ENCODE measurements around the gene ADRB2. TPM values are rescaled to one million over a fixed set of nuclear protein-coding genes. Genes with fewer than 3 reads are reported as not detected.

Gene ADRB2
- total and polyA plus RNA-seq, 10 of the 15 experiments (the other 5 are each of a cell fraction or from before 2014, with no cell fraction given), result 0.03 to 0.34 (median 0.18) TPM; not detected in 1

GRCh38 chr5:148817606-148818005 lies 8.8 kb upstream of the ADRB2 start:
- no peak overlapping the region for H2AFZ ChIP-seq (ENCODE audit: control insufficient read depth, low read depth, low read length)
- H3K79me2 ChIP-seq (ENCODE audit: control insufficient read depth, insufficient read depth, low read length), result no peaks in the 10 kb centered on the region
- peaks cover 5% of the 10 kb centered on the region for H3K4me1 ChIP-seq (ENCODE audit: control insufficient read depth, insufficient read depth, low read length)
- H3K36me3 ChIP-seq (ENCODE audit: control insufficient read depth in 2 of 2, insufficient read depth in 2 of 2, low read length in 1 of 2), result no peaks in the 10 kb centered on the region
- no peak overlapping the region for H3K9ac ChIP-seq (ENCODE audit: control insufficient read depth, insufficient read depth, low read length)
- intact Hi-C loops (cut with micrococcal nuclease; ENCODE audit: unreplicated experiment) (no loop called here), in situ Hi-C loops (cut with MboI) (no loop called here)
- BruUV-seq (replicated peaks), result no TSS peak
- ChIA-PET CTCF (interaction anchor here (0.6 to 1.9 kb wide), 4 partner anchors 32 to 140 kb away, joined by 3 to 6 read pairs (median 4); no protein-coding TSS in a partner anchor), POLR2A (no interaction called here), RAD21 (ENCODE audit: unreplicated experiment) (no interaction called here), SMC1A (ENCODE audit: uncharacterized antibody, unreplicated experiment) (interaction anchor here (0.5 to 1.0 kb wide), 2 partner anchors 10 to 678 kb away, joined by 3 to 7 read pairs; no protein-coding TSS in a partner anchor)
- no peaks in the 10 kb centered on the region for H3K27me3 ChIP-seq (replicated peaks in 1 of 2; ENCODE audit: control insufficient read depth in 2 of 2, insufficient read depth in 2 of 2, low read length in 1 of 2)
- H3K4me2 ChIP-seq (ENCODE audit: control insufficient read depth, insufficient read depth), result no peak overlapping the region
- no peaks in the 10 kb centered on the region for H3K9me3 ChIP-seq (replicated peaks; ENCODE audit: control insufficient read depth, insufficient read depth, low read length)
- H3K4me3 ChIP-seq, result no peak overlapping the region
- 87% methylated on average over 1 of the region's 1 CpG for WGBS (ENCODE audit: insufficient coverage, insufficient replicate concordance, low lambda C conversion rate, missing lambda C conversion rate)
- no peak overlapping the region for H3K27ac ChIP-seq (ENCODE audit: control insufficient read depth, insufficient read depth)
- ATAC-seq (no peak), DNase-seq (ENCODE audit: low read depth, low spot score) (no peak), FAIRE-seq (no peak)
- no peaks in the 10 kb centered on the region for H4K20me1 ChIP-seq (ENCODE audit: control insufficient read depth, insufficient read depth)
- TF ChIP-seq NKRF (conservative IDR thresholded peaks at IDR 0.05) (no peak), USF2 (IDR thresholded peaks at IDR 0.05; ENCODE audit: borderline replicate concordance, low read depth, low read length) (no peak), KLF5 (IDR thresholded peaks at IDR 0.05; ENCODE audit: partially characterized antibody) (no peak), KAT2A (conservative IDR thresholded peaks at IDR 0.05; ENCODE audit: control insufficient read depth, low read depth, low read length) (no peak), ZNF687 (IDR thresholded peaks at IDR 0.05) (no peak), MTA2 (IDR thresholded peaks at IDR 0.05; ENCODE audit: low read depth) (no peak), HSF1 (IDR thresholded peaks at IDR 0.05; ENCODE audit: low read depth, low read length) (no peak), FOXM1 (IDR thresholded peaks at IDR 0.05; ENCODE audit: low read depth, low read length) (no peak), ZNF622 (IDR thresholded peaks at IDR 0.05) (no peak), MAX (IDR thresholded peaks at IDR 0.05; ENCODE audit: low read depth, low read length) (no peak), RAD21 (IDR thresholded peaks at IDR 0.05; ENCODE audit: insufficient read depth, low read depth, low read length) (no peak), YY1 (IDR thresholded peaks at IDR 0.05; ENCODE audit: low read depth, low read length) (no peak), MTA3 (IDR thresholded peaks at IDR 0.05; ENCODE audit: borderline replicate concordance, low read length) (no peak)

Measured in GM12878 (cell line).